B cell (primary cell): ENCODE data around the gene SKOR1. TPM values are rescaled to one million over a fixed set of nuclear protein-coding genes. Genes with fewer than 3 reads are reported as not detected.

Source experiments
- ATAC-seq: fragments of 200-7000 bp; cut with Tn5 transposase; one replicate; pipeline ENCODE4 v1.10.0; 2021; ENCODE audit warnings: low read depth, mild to moderate bottlenecking, moderate number of reproducible peaks, moderate library complexity
- CTCF ChIA-PET: fragments of 350-600 bp; sonication (Branson Sonifier 250); formaldehyde crosslinking; loops from one replicate; lab custom pipeline; 2021; ENCODE audit warnings: antibody characterized with exemption, inconsistent platforms; lab: Charles Lee
- POLR2A ChIA-PET: fragments of 350-600 bp; sonication (Branson Sonifier 250); formaldehyde crosslinking; loops from one replicate; lab custom pipeline; 2021; ENCODE audit warnings: antibody characterized with exemption; lab: Charles Lee
- DNase-seq: peaks from one replicate; pipeline ENCODE4 v3.0.0; 2013
- H2AFZ ChIP-seq: 2 replicates; pipeline ENCODE4 v1.6.1; 2012; ENCODE audit warnings: mild to moderate bottlenecking, low read depth, low read length; ENCODE audit not compliant: insufficient read depth, poor library complexity, severe bottlenecking
- H3K27ac ChIP-seq, 2 donors: 1 replicate in 1 of 2; 2 replicates in 1 of 2; pipeline ENCODE4 v1.5.1; 2012 to 2013; ENCODE audit warnings: low read length in 2 of 2, mild to moderate bottlenecking in 2 of 2, moderate library complexity in 1 of 2
- H3K27me3 ChIP-seq, 4 experiments: fragments of 200-600 bp in 1 of 4; sonication (generic) in 1 of 4; replicated peaks in 1 of 4; 1 replicate in 2 of 4; 2 replicates in 2 of 4; pipeline versions ENCODE4 v1.6.1 to v1.7.0; 2013 to 2016; ENCODE audit warnings: low read length in 3 of 4, mild to moderate bottlenecking in 2 of 4, mixed read lengths in 1 of 4, moderate library complexity in 1 of 4; ENCODE audit not compliant: insufficient read depth in 4 of 4, control insufficient read depth in 3 of 4; ENCODE audit errors: control extremely low read depth in 1 of 4
- H3K36me3 ChIP-seq, 2 experiments: replicated peaks in 1 of 2; 1 replicate in 1 of 2; 2 replicates in 1 of 2; pipeline versions ENCODE4 v1.6.1 to v1.7.1; 2013; ENCODE audit warnings: low read length in 1 of 2; ENCODE audit not compliant: insufficient read depth in 2 of 2, control insufficient read depth in 1 of 2; ENCODE audit errors: control extremely low read depth in 1 of 2, extremely low read depth in 1 of 2
- H3K4me1 ChIP-seq, 2 donors: fragments of 200-600 bp in 1 of 2; sonication (generic) in 1 of 2; 1 replicate in 1 of 2; 2 replicates in 1 of 2; pipeline versions ENCODE4 v1.5.1 to v1.6.1; 2013 to 2017; ENCODE audit warnings: low read length in 2 of 2; ENCODE audit not compliant: control insufficient read depth in 2 of 2, insufficient read depth in 2 of 2
- H3K4me2 ChIP-seq: replicated peaks from 2 replicates; pipeline ENCODE3; 2012; ENCODE audit warnings: mild to moderate bottlenecking, low read depth, low read length; ENCODE audit not compliant: poor library complexity, severe bottlenecking
- H3K4me3 ChIP-seq, 5 experiments: fragments of 200-600 bp in 1 of 5; sonication (generic) in 1 of 5; 1 replicate in 3 of 5; 2 replicates in 2 of 5; pipeline versions ENCODE4 v1.5.1 to v1.7.0; 2011 to 2016; ENCODE audit warnings: low read length in 4 of 5, mild to moderate bottlenecking in 4 of 5, low read depth in 2 of 5, control low read depth in 1 of 5, moderate library complexity in 1 of 5; ENCODE audit not compliant: insufficient read depth in 1 of 5; ENCODE audit errors: control extremely low read depth in 1 of 5, extremely low read depth in 1 of 5
- H3K79me2 ChIP-seq: fragments of 200-600 bp; sonication (generic); one replicate; pipeline ENCODE4 v1.6.0; 2016; ENCODE audit warnings: low read length; ENCODE audit not compliant: control insufficient read depth, insufficient read depth
- H3K9ac ChIP-seq: fragments of 200-600 bp; sonication (generic); 2 replicates; pipeline ENCODE4 v1.6.1; 2017; ENCODE audit warnings: mild to moderate bottlenecking, low read length, moderate library complexity
- H3K9me3 ChIP-seq, 3 donors: one replicate each; pipeline versions ENCODE4 v1.6.1 to v1.7.1; 2013; ENCODE audit warnings: low read length in 2 of 3; ENCODE audit not compliant: control insufficient read depth in 2 of 3, insufficient read depth in 1 of 3; ENCODE audit errors: control extremely low read depth in 1 of 3
- H4K20me1 ChIP-seq: 2 replicates; pipeline ENCODE4 v1.6.0; 2012; ENCODE audit warnings: mild to moderate bottlenecking, low read length; ENCODE audit not compliant: insufficient read depth, control insufficient read depth, poor library complexity, severe bottlenecking
- H3K27ac Mint-ChIP-seq: one replicate; pipeline ENCODE4 v1.8.0; 2021; ENCODE audit warnings: mixed read lengths
- H3K27me3 Mint-ChIP-seq: one replicate; pipeline ENCODE4 v1.8.0; 2021; ENCODE audit warnings: mixed read lengths
- H3K4me1 Mint-ChIP-seq: one replicate; pipeline ENCODE4 v1.8.0; 2021; ENCODE audit warnings: mixed read lengths
- H3K4me3 Mint-ChIP-seq: one replicate; pipeline ENCODE4 v1.8.0; 2021; ENCODE audit warnings: mixed read lengths
- H3K9me3 Mint-ChIP-seq: one replicate; pipeline ENCODE4 v1.8.0; 2022; ENCODE audit warnings: mixed read lengths; ENCODE audit not compliant: insufficient read depth
- EZH2 ChIP-seq: IDR thresholded peaks from 2 replicates; pipeline ENCODE4 v1.6.1; 2012; ENCODE audit warnings: borderline replicate concordance, low read depth, mild to moderate bottlenecking, moderate library complexity, low read length; ENCODE audit not compliant: insufficient read depth, poor library complexity, severe bottlenecking
- WGBS: methylation state at CpG from one replicate; pipeline ENCODE4 v1.1.5; 2013; ENCODE audit warnings: missing lambda C conversion rate; ENCODE audit not compliant: insufficient coverage; 5-methylcytosine and 5-hydroxymethylcytosine counted together
- intact Hi-C: fragments of 100-400 bp; cut with micrococcal nuclease; formaldehyde crosslinking; loops from one replicate; pipeline ENCODE4 v1.10.0; 2022
- polyA plus RNA-seq: library from polyadenylated mRNA; depleted of rRNA; stranded (reverse); fragments of >200 nt; gene quantifications from 2 replicates; pipeline ENCODE4 v1.2.3, GENCODE V29; 2012
- total RNA-seq, 2 donors: library from RNA; stranded (reverse); fragments of 120-200 nt in 1 of 2; gene quantifications; 1 replicate in 1 of 2; 2 replicates in 1 of 2; pipeline versions ENCODE4 v1.2.3 to v1.2.4, GENCODE V29; 2013 to 2022
- TF ChIP-seq, protein P1 (sequence below): fragments of 200-600 bp; IDR thresholded peaks from one replicate; pipeline ENCODE4 v1.8.0; 2022; ENCODE audit warnings: antibody characterized with exemption, mild to moderate bottlenecking

SKOR1 gene
- total and polyA plus RNA-seq, 2 donors (not counting 1 experiment from before 2014, with no cell fraction given) = 0.37 to 0.67 TPM

DNA sequence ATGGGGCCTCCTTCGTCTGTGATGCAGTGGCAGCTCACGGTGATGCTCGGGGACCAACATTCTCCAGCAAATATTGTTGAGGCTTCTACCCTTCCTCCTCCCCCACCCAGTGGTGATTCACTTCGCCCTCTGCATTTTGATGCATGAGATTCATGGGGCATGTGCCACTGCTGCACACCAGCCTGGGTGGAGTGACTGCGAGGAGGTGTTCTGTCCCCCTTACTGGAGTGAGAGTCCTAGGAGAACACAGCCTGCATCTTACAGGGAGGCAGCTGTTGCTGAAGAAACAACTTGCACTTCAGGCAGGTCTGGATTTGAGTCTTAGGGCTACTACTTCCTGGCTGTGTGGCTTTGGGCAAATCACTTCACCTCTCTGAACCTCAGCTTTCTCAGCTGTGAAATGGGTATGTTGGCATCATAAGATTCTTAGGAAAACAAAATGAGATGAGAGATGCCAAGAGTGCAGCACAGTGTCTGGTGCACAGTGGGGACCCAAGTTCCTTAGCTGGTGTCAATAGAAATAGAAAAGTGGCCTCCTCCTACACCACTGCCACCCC, 10.2 kb upstream of the SKOR1 start:
- CTCF ChIA-PET = interaction anchor here (0.8 kb wide), 1 partner anchor 11 kb away, joined by 4 read pairs; no protein-coding TSS in a partner anchor
- no peak overlapping the region for H2AFZ ChIP-seq
- intact Hi-C loops = no loop called here
- H3K27me3 ChIP-seq = peaks cover 0 to 48% (median 16%) of the 10 kb centered on the region in 4 experiments
- no peak overlapping the region for H3K4me2 ChIP-seq
- H3K4me1 ChIP-seq = peaks cover under 1 to 7% of the 10 kb centered on the region in 2 donors
- peaks cover 3 to 31% (median 6%) of the 10 kb centered on the region in 3 donors for H3K9me3 ChIP-seq
- no peak overlapping the region for H3K27ac Mint-ChIP-seq
- no peaks in the 10 kb centered on the region for H3K79me2 ChIP-seq
- H3K27ac ChIP-seq = no peak overlapping the region
- H3K36me3 ChIP-seq = no peaks in the 10 kb centered on the region
- H3K4me1 Mint-ChIP-seq = peaks cover under 1% of the 10 kb centered on the region
- no peaks in the 10 kb centered on the region for H4K20me1 ChIP-seq
- TF ChIP-seq, protein P1, sequence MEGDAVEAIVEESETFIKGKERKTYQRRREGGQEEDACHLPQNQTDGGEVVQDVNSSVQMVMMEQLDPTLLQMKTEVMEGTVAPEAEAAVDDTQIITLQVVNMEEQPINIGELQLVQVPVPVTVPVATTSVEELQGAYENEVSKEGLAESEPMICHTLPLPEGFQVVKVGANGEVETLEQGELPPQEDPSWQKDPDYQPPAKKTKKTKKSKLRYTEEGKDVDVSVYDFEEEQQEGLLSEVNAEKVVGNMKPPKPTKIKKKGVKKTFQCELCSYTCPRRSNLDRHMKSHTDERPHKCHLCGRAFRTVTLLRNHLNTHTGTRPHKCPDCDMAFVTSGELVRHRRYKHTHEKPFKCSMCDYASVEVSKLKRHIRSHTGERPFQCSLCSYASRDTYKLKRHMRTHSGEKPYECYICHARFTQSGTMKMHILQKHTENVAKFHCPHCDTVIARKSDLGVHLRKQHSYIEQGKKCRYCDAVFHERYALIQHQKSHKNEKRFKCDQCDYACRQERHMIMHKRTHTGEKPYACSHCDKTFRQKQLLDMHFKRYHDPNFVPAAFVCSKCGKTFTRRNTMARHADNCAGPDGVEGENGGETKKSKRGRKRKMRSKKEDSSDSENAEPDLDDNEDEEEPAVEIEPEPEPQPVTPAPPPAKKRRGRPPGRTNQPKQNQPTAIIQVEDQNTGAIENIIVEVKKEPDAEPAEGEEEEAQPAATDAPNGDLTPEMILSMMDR = no peak
- TF ChIP-seq EZH2 = no peak
- 96% methylated on average over 5 of the region's 5 CpGs for WGBS
- H3K9me3 Mint-ChIP-seq = no peaks in the 10 kb centered on the region
- H3K4me3 Mint-ChIP-seq = no peak overlapping the region
- no peak overlapping the region for H3K4me3 ChIP-seq
- no peak overlapping the region for H3K9ac ChIP-seq
- no peak for DNase-seq
- H3K27me3 Mint-ChIP-seq = peaks cover 32% of the 10 kb centered on the region
- POLR2A ChIA-PET = no interaction called here
- no peak for ATAC-seq

DNA sequence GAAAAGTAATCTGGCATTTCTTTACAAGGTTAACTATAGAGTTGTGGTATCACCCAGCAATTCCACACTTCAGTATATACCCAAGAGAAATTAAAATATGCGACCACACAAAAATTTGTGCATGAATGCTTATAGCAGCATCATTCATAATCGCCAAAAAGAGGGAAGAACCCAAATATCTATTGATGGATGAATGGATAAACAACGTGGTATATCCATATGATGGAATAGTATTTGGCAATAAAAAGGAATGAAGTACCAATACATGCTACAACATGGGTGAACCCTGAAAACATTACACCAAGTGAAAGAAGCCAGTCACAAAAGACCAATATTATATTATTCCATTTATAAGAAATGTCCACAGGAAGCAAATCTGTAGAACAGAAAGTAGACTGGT, 8.6 kb upstream of the SKOR1 start:
- ChIA-PET POLR2A (no interaction called here), CTCF (no interaction called here)
- no peak overlapping the region for H3K27ac ChIP-seq
- intact Hi-C loops = no loop called here
- no peak overlapping the region for H3K4me2 ChIP-seq
- no peak overlapping the region for H3K4me3 ChIP-seq
- TF ChIP-seq, protein P1 = no peak
- no peak for ATAC-seq
- DNase-seq = no peak
- WGBS = no CpG with 5 or more reads among the region's 3 CpGs
- no peak overlapping the region for H3K4me3 Mint-ChIP-seq
- H3K79me2 ChIP-seq = no peaks in the 10 kb centered on the region
- peaks cover 6 to 47% (median 7%) of the 10 kb centered on the region in 3 donors for H3K9me3 ChIP-seq
- peaks cover 47% of the 10 kb centered on the region for H3K27me3 Mint-ChIP-seq
- no peaks in the 10 kb centered on the region for H3K9me3 Mint-ChIP-seq
- H3K4me1 Mint-ChIP-seq = peaks cover 10% of the 10 kb centered on the region
- peaks cover 9% of the 10 kb centered on the region for H4K20me1 ChIP-seq
- H3K4me1 ChIP-seq = peaks cover 16 to 22% of the 10 kb centered on the region in 2 donors
- H3K27me3 ChIP-seq = peaks cover 0 to 60% (median 31%) of the 10 kb centered on the region in 4 experiments
- H2AFZ ChIP-seq = no peak overlapping the region
- H3K36me3 ChIP-seq = no peaks in the 10 kb centered on the region
- H3K9ac ChIP-seq = no peak overlapping the region
- no peak overlapping the region for H3K27ac Mint-ChIP-seq
